HG03378 (cell line): Measurements from ENCODE around the gene NDUFB6.
"Not testable (repeated sequence)": the region's sequence is repeated elsewhere in the genome, so short reads cannot be mapped to it uniquely, and the experiment has no call there.

Source experiments
- ATAC-seq: cut with Tn5 transposase; IDR thresholded peaks from one replicate; pipeline ENCODE4 v1.9.1; 2021; ENCODE audit warnings: mild to moderate bottlenecking, moderate library complexity; ENCODE audit not compliant: unreplicated experiment

Gene NDUFB6

GRCh38 chr9:32571969-32572899 lies 725 bp downstream of the NDUFB6 start:
- ATAC-seq, result peak; percentile 92

GRCh38 chr9:32570262-32570661 lies 2.7 kb downstream of the NDUFB6 start:
- no peak for ATAC-seq

- no peak for ATAC-seq
Measured at GRCh38 chr9:32566770-32567169, 6.2 kb downstream of the NDUFB6 start.

DNA sequence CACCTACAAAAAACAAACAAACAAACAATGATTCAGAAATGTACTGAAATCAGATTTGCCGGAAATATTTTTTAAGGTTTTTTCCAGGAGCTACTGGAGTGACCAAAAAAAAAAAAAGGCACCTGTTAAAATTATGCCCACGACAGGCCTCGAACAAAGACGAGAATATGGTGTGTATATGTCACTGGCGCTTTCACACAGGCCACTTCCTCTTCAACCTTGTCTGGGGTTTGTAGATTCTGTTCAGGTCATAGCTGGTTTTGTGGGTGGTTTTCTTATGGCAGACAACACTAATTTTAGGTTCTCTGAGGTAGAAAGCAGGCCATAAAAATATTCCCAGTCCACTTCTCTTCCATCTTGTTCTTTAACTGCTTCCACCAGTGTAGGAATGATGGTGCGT lies 7.0 kb downstream of the NDUFB6 start:
- ATAC-seq, result no peak

DNA sequence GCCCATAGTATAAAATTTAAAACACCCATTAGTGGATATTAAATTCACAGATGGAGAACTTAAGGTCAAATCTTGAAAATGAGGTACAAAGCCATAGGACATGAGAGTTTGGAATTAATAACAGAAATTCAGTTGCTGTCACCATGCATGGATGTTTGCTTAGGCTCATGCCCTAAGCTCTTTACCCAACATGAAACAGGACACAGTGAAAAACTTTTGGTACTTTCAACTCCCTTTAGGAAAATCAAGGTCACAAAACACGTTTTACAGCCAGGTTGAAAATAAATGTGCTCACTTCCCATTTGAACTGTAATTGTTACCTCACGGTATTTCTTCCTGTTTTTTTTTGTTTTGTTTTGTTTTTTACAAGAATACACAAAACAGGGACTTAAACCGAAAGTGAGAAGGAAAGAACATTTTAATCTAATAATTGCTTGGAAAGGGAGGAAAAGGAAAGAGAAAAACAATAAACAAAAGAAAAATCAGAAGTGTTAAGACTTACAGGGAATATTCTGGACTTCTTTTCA lies 14.5 kb downstream of the NDUFB6 start:
- ATAC-seq, result no peak

GRCh38 chr9:32554591-32554990 lies 18.4 kb downstream of the NDUFB6 start:
- ATAC-seq, result no peak

GRCh38 chr9:32554107-32554506 lies 18.9 kb downstream of the NDUFB6 start:
- no peak for ATAC-seq

GRCh38 chr9:32552172-32552872 lies 20.6 kb downstream of the NDUFB6 start, which contains the start of the genes SMIM27 and TOPORS:
Gene SMIM27 (plus strand): TSS chr9:32552327. CDS start chr9:32552435, 108 bp downstream.
Gene TOPORS (minus strand): TSS chr9:32552586. CDS start chr9:32552436, 150 bp downstream.
- ATAC-seq, result peak; percentile 63

DNA sequence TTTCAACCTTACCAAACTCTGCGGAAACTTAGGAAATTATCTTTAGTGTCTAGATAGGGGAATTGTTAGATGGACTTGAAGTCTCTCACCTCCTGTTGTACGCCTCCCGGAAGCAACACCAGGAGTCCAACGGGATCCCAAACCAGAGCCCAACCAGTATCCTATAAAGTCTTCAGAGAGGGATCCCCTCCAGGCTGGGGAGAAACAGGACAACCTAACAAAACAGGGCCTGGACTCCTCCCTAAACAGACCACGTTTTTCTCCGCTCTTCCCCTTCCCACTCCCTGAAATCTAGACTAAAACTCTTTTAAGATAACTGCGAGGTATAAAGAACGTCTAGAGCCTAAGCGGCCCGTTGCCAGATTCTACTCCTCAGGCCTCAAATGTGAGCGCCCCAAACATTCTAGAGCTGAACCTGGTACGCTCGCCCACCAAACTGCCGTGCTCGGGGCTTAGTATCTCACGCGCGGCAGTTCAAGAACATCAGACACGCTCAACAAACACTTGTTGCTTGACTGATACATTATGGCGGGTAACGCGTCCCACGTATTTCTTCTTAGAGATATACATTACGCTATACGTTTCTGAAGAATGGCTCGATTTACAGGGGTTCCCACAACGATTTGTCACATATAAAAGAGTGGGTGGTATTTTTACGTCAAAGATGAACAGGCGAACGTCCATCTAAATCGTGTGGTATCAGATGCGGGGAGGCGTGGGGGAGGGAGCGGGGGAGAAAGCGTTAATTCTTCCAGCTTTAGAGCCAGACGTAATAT lies 21.5 kb downstream of the NDUFB6 start:
- no peak for ATAC-seq

DNA sequence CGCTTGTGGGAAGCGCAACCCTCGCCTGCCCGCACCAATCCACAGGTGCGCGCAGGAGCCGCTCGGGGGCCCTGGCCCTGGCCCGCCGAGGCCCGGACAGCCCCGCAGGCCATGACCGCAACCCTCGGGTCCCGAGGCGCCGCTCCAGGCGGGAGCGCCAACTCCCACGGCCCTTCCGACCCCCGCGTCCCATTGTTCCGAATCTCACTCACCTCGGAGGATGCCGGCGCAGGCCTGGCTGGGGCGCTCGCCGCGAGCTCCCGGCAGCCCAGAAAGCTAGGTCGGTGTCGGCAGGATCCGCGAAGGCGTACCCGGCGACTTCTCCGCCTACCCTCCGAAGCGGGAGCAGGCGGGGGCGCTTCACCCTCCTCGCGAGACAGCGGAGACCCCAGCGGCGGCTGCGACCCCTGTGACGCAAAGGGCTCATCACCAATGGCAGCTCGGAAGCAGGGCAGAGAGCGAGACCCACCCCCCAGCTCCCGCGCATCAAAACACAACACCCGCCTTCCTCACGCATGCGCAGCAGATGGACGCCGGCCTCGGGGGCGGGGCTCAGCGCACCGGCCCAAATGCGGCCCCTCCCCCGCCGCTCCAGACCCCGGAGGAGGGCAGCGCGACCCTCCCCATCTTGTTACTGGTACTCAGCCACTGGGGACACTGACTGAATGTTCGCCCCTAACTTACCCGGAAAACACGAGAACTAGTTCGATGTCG lies 22.2 kb downstream of the NDUFB6 start:
- ATAC-seq, result peak; percentile 61

GRCh38 chr9:32550150-32550561 lies 22.8 kb downstream of the NDUFB6 start:
- ATAC-seq, result no peak

- ATAC-seq, result not testable (repeated sequence)
Measured at GRCh38 chr9:32548213-32548612, 24.7 kb downstream of the NDUFB6 start.

DNA sequence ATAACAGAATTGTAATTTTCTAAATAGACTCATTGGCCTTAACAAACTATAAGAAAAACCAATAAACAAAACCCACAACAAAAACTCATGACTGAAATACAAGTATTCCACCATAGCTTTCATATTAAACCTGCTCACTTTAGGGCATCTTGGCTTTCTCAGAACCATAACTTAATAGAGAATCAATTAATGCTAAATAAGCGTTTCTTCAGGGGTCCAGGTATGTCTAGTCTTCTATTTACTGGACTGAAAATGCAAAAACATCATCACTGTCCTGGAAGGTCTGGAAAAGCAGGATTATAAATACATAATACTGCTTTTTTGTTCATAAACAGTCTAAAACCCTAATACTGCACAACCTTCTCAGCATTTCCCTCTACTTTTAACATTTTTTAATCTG lies 27.1 kb downstream of the NDUFB6 start:
- ATAC-seq, result no peak

DNA sequence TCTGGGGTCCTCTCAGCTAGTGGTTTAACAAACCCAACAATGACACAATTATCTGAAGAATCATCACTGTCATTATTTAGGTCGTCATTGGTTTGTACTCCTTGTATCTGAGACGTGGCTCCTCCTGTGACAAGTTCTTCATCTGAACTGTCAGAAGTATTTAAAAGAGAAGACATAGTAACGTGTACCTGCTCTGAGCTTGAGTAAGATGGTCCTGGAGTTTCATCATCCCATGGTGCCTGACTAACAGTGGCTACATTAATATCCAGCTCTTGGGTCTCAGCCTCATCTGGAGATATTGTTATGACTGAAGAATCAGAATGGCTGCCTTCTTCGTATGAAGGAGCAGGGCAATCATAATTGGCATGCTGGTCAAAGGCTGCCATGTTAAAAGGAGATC lies 29.9 kb downstream of the NDUFB6 start:
- ATAC-seq, result no peak

DNA sequence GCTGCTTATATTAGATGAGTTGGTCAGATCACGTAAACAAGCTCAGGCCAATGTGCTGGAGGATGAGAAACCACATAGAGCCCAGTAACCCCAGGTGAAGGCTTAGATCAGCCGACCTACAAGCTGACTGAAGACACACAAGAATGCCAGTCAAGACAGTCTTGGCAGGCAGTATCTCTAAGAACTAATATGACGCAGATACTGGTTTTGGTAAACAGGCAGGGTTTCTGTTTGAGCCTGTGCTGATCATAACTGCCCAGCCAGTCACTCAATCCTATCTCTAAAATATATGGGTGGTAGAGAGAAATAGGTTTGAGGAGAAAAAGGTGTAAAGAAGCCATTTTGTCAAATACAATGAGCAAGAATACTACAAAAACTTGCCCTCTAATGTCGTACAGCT lies 39.1 kb downstream of the NDUFB6 start:
- ATAC-seq, result no peak

DNA sequence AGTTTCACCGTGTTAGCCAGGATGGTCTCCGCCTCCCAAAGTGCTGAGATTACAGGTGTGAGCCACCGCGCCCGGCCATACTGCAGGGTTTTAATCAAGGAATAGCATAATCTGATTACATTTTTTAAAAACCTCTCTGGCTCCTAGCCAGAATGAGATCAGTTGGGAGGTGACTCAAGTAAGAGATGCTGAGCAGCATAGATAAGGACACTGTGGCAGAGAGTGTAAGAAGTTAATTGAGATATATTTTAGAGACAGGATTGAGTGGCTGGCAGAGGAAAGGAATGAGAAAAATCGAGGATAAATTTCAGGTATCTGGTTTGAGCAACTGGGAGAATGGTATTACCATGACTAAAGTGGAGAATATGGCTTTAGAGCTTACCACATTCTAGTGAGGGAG lies 39.6 kb downstream of the NDUFB6 start:
- ATAC-seq, result no peak

- no peak for ATAC-seq
Measured at GRCh38 chr9:32526707-32527048, 46.3 kb downstream of the NDUFB6 start.

- peak; percentile 78 for ATAC-seq
Measured at GRCh38 chr9:32526041-32526706, 46.8 kb downstream of the NDUFB6 start, which contains the start of gene RIGI. Gene RIGI (minus strand): TSS chr9:32526196. CDS start chr9:32526166, 30 bp downstream.

DNA sequence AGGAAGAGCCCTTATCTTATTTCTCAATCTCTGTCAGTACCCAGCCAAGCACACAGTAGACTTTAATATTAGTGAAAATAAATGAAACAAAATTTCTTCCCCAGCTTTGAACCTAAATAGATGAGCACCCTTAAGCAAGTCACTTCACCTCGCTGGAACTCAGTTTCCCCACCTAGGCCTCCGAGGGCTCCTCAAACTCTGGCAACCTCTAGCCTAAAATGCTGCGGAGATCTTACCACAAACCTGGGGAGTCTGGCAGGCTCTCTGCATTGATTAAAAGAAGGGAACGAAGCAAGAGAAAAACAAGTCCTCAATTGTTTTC lies 47.3 kb downstream of the NDUFB6 start:
- peak; percentile 10 for ATAC-seq
